WTC11 (cell line): ENCODE results near the gene PRSS56. TPM values are rescaled to one million over a fixed set of nuclear protein-coding genes. Genes with fewer than 3 reads are reported as not detected.
A peak's percentile ranks its signal among the peaks of the same experiment; 100 is the strongest.

Experiments
- ATAC-seq: fragments of 200-7000 bp; cut with Tn5 transposase; 2 replicates; pipeline ENCODE4 v1.10.0; 2021; ENCODE audit warnings: mild to moderate bottlenecking, moderate library complexity
- CTCF ChIA-PET: fragments of 300-600 bp; sonication (Branson Sonifier 250); formaldehyde crosslinking; loops from one replicate; lab custom pipeline; 2021; ENCODE audit warnings: antibody characterized with exemption; lab: Charles Lee
- POLR2A ChIA-PET: fragments of 350-600 bp; sonication (Branson Sonifier 250); formaldehyde crosslinking; loops from one replicate; lab custom pipeline; 2021; ENCODE audit warnings: antibody characterized with exemption; lab: Charles Lee
- DNase-seq: peaks from one replicate; pipeline ENCODE4 v3.0.0; 2021; ENCODE audit warnings: low spot score
- H3K27ac Mint-ChIP-seq: 2 replicates; pipeline ENCODE4 v1.8.0; 2021; ENCODE audit warnings: mixed read lengths
- H3K27me3 Mint-ChIP-seq: 2 replicates; pipeline ENCODE4 v1.8.0; 2021; ENCODE audit warnings: low read depth, mild to moderate bottlenecking, moderate library complexity, mixed read lengths
- H3K36me3 Mint-ChIP-seq: 2 replicates; pipeline ENCODE4 v1.8.0; 2021; ENCODE audit warnings: mixed read lengths
- H3K4me1 Mint-ChIP-seq: 2 replicates; pipeline ENCODE4 v1.8.0; 2022; ENCODE audit warnings: mixed read lengths
- H3K4me3 Mint-ChIP-seq: 2 replicates; pipeline ENCODE4 v1.8.0; 2021; ENCODE audit warnings: mild to moderate bottlenecking, moderate library complexity, mixed read lengths
- H3K9me3 Mint-ChIP-seq: 2 replicates; pipeline ENCODE4 v1.8.0; 2021; ENCODE audit warnings: mixed read lengths
- ATF1 ChIP-seq: sonication (generic); formaldehyde crosslinking; IDR thresholded peaks from 2 replicates; pipeline ENCODE4 v1.8.1; 2023; ENCODE audit warnings: mild to moderate bottlenecking, moderate library complexity, missing genetic modification reagents
- CDX4 ChIP-seq: fragments of 250-450 bp; sonication (Bioruptor Pico); IDR thresholded peaks from 2 replicates; pipeline ENCODE4 v1.9.0; 2021; ENCODE audit warnings: moderate library complexity, mild to moderate bottlenecking, inconsistent platforms, borderline replicate concordance
- E2F1 ChIP-seq: sonication (generic); formaldehyde crosslinking; IDR thresholded peaks from 2 replicates; pipeline ENCODE4 v1.8.0; 2022; ENCODE audit warnings: mild to moderate bottlenecking, missing genetic modification reagents
- EMX1 ChIP-seq: fragments of 250-450 bp; sonication (Bioruptor Pico); IDR thresholded peaks from 2 replicates; pipeline ENCODE4 v1.8.0; 2021; ENCODE audit warnings: mild to moderate bottlenecking
- GTF2I ChIP-seq: fragments of 250-450 bp; sonication (Bioruptor Pico); conservative IDR thresholded peaks from 2 replicates; pipeline ENCODE4 v1.4.0; 2021; ENCODE audit warnings: mild to moderate bottlenecking
- JUN ChIP-seq: sonication (generic); formaldehyde crosslinking; IDR thresholded peaks from 2 replicates; pipeline ENCODE4 v1.8.0; 2023; ENCODE audit warnings: mild to moderate bottlenecking, missing genetic modification reagents
- MYBL2 ChIP-seq: sonication (generic); formaldehyde crosslinking; IDR thresholded peaks from 2 replicates; pipeline ENCODE4 v1.8.1; 2023; ENCODE audit warnings: mild to moderate bottlenecking, moderate library complexity, missing genetic modification reagents
- NR1H2 ChIP-seq: sonication (generic); formaldehyde crosslinking; IDR thresholded peaks from 2 replicates; pipeline ENCODE4 v1.9.0; 2021; ENCODE audit warnings: mild to moderate bottlenecking, moderate library complexity, missing genetic modification reagents
- NR3C1 ChIP-seq: sonication (generic); formaldehyde crosslinking; conservative IDR thresholded peaks from 2 replicates; pipeline ENCODE4 v1.8.1; 2023; ENCODE audit warnings: low read depth, mild to moderate bottlenecking, missing genetic modification reagents
- PRDM15 ChIP-seq: sonication (generic); formaldehyde crosslinking; IDR thresholded peaks from 2 replicates; pipeline ENCODE4 v1.8.0; 2022; ENCODE audit warnings: missing genetic modification reagents
- PRRX2 ChIP-seq: fragments of 250-450 bp; sonication (Bioruptor Pico); IDR thresholded peaks from 2 replicates; pipeline ENCODE4 v1.8.0; 2021; ENCODE audit warnings: mild to moderate bottlenecking
- SMAD4 ChIP-seq: sonication (generic); formaldehyde crosslinking; IDR thresholded peaks from 2 replicates; pipeline ENCODE4 v1.8.0; 2022; ENCODE audit warnings: mild to moderate bottlenecking, missing genetic modification reagents
- SOX15 ChIP-seq: fragments of 250-450 bp; sonication (Bioruptor Pico); IDR thresholded peaks from 2 replicates; pipeline ENCODE4 v1.9.0; 2021; ENCODE audit warnings: mild to moderate bottlenecking
- TCF7 ChIP-seq: sonication (generic); formaldehyde crosslinking; IDR thresholded peaks from 2 replicates; pipeline ENCODE4 v1.8.0; 2022; ENCODE audit warnings: mild to moderate bottlenecking, low read depth, missing genetic modification reagents, moderate library complexity
- ZNF138 ChIP-seq: sonication (generic); formaldehyde crosslinking; conservative IDR thresholded peaks from 2 replicates; pipeline ENCODE4 v1.8.1; 2022; ENCODE audit warnings: mild to moderate bottlenecking, moderate library complexity, missing genetic modification reagents
- ZNF232 ChIP-seq: sonication (generic); formaldehyde crosslinking; IDR thresholded peaks from 2 replicates; pipeline ENCODE4 v1.8.0; 2022; ENCODE audit warnings: mild to moderate bottlenecking, missing genetic modification reagents
- ZNF317 ChIP-seq: sonication (generic); formaldehyde crosslinking; IDR thresholded peaks from 2 replicates; pipeline ENCODE4 v1.8.1; 2023; ENCODE audit warnings: low read depth, mild to moderate bottlenecking, moderate library complexity, missing genetic modification reagents, borderline replicate concordance
- total RNA-seq: library from RNA; stranded (reverse); gene quantifications from 3 replicates; pipeline ENCODE4 v1.2.3, GENCODE V29; 2021

The PRSS56 gene
- total RNA-seq, 1 experiment from 2014 or later = not detected

GRCh38 chr2:232480201-232481190, 39.7 kb upstream of the PRSS56 start:
- DNase-seq = peak; percentile 10
- Mint-ChIP-seq H3K27ac (no peak overlapping the region), H3K9me3 (no peaks in the 10 kb centered on the region), H3K4me3 (no peak overlapping the region), H3K4me1 (peaks cover 8% of the 10 kb centered on the region), H3K27me3 (peaks cover 26% of the 10 kb centered on the region), H3K36me3 (no peaks in the 10 kb centered on the region)
- ChIA-PET POLR2A (no interaction called here), CTCF (interaction anchor here (1.0 kb wide), 1 partner anchor 44 kb away, joined by 3 read pairs; no protein-coding TSS in a partner anchor)
- ATAC-seq = no peak
- TF ChIP-seq ZNF138 (CRISPR knock-in tag) (no peak), TCF7 (CRISPR knock-in tag) (no peak), SMAD4 (CRISPR knock-in tag) (no peak), NR3C1 (CRISPR knock-in tag) (no peak), PRRX2 (CRISPR knock-in tag) (no peak), PRDM15 (no peak), ATF1 (CRISPR knock-in tag) (no peak)

GRCh38 chr2:232481322-232482140, 38.7 kb upstream of the PRSS56 start:
- no peak for TF ChIP-seq GTF2I (CRISPR knock-in tag)
- TF ChIP-seq MYBL2 (CRISPR knock-in tag) = no peak
- TF ChIP-seq TCF7 (CRISPR knock-in tag) = no peak
- TF ChIP-seq ZNF317 (CRISPR knock-in tag) = no peak
- no peak for TF ChIP-seq JUN (CRISPR knock-in tag)
- no peak for TF ChIP-seq ZNF138 (CRISPR knock-in tag)
- TF ChIP-seq EMX1 = no peak
- TF ChIP-seq ZNF232 (CRISPR knock-in tag) = no peak
- TF ChIP-seq NR1H2 (CRISPR knock-in tag) = no peak
- no peak for TF ChIP-seq CDX4
- TF ChIP-seq SOX15 (CRISPR knock-in tag) = no peak
- no peak for TF ChIP-seq E2F1 (CRISPR knock-in tag)
- DNase-seq = peak; percentile 8
- H3K27ac Mint-ChIP-seq = no peak overlapping the region
- H3K27me3 Mint-ChIP-seq = peaks cover 35% of the 10 kb centered on the region
- ChIA-PET CTCF (interaction anchor here (0.9 kb wide), 1 partner anchor 17 kb away, joined by 3 read pairs; no protein-coding TSS in a partner anchor), POLR2A (no interaction called here)
- H3K4me1 Mint-ChIP-seq = peaks cover 5% of the 10 kb centered on the region
- no peaks in the 10 kb centered on the region for H3K9me3 Mint-ChIP-seq
- no peaks in the 10 kb centered on the region for H3K36me3 Mint-ChIP-seq
- no peak for ATAC-seq
- H3K4me3 Mint-ChIP-seq = no peak overlapping the region
